Activated T-helper 1 cell treated with anti-CD3 and anti-CD28 coated beads, Interleukin-12 subunit alpha, Interleukin-12 subunit beta, Interleukin-2, Interleukin-4 antibody, amounts not matched to agents 30 ng/mL and 10 ng/mL and 1 ng/mL, durations not matched to agents 14 hours and 24 hours and 36 hours (primary cell): ENCODE measurements around the gene NUP62. TPM values are rescaled to one million over a fixed set of nuclear protein-coding genes. Genes with fewer than 3 reads are reported as not detected.
A peak's percentile ranks its signal among the peaks of the same experiment; 100 is the strongest.

ENCODE experiments used
- DNase-seq: peaks from one replicate; pipeline ENCODE4 v3.0.0; 2021; ENCODE audit warnings: low spot score
- H3K27ac Mint-ChIP-seq: one replicate; pipeline ENCODE4 v1.8.0; 2021; ENCODE audit warnings: mild to moderate bottlenecking, mixed read lengths
- H3K27me3 Mint-ChIP-seq: one replicate; pipeline ENCODE4 v1.8.0; 2022; ENCODE audit warnings: mild to moderate bottlenecking, moderate library complexity, mixed read lengths; ENCODE audit not compliant: insufficient read depth
- H3K36me3 Mint-ChIP-seq: one replicate; pipeline ENCODE4 v1.8.0; 2021; ENCODE audit warnings: low read depth, mixed read lengths
- H3K4me1 Mint-ChIP-seq: one replicate; pipeline ENCODE4 v1.8.0; 2021; ENCODE audit warnings: low read depth, mixed read lengths
- H3K4me3 Mint-ChIP-seq: one replicate; pipeline ENCODE4 v1.8.0; 2021; ENCODE audit warnings: mild to moderate bottlenecking, moderate library complexity, mixed read lengths
- H3K9me3 Mint-ChIP-seq: one replicate; pipeline ENCODE4 v1.8.0; 2021; ENCODE audit warnings: mixed read lengths
- intact Hi-C: fragments of 100-400 bp; cut with micrococcal nuclease; formaldehyde crosslinking; loops from one replicate; pipeline ENCODE4 v1.15.1; 2024
- total RNA-seq: library from RNA; stranded (reverse); gene quantifications from 2 replicates; pipeline ENCODE4 v1.2.3, GENCODE V29; 2022

NUP62 gene
- total RNA-seq, 1 donor from 2014 or later, result 231 TPM

- intact Hi-C loops, result loop anchor here (1.0 to 2.0 kb wide), 4 partner anchors 14 to 46 kb away; partner anchors contain the start of genes AKT1S1, ATF5, NUP62 and PTOV1
- peaks cover 41% of the 10 kb centered on the region for H3K4me1 Mint-ChIP-seq
- peak; percentile 54 for DNase-seq
- peak within 1 kb of the TSS; percentile 83 for H3K4me3 Mint-ChIP-seq
- H3K9me3 Mint-ChIP-seq, result no peaks in the 10 kb centered on the region
- H3K27me3 Mint-ChIP-seq, result peaks cover 1% of the 10 kb centered on the region
- peak within 1 kb of the TSS; percentile 99 for H3K27ac Mint-ChIP-seq
- H3K36me3 Mint-ChIP-seq, result peaks cover 13% of the 10 kb centered on the region
Measured at GRCh38 chr19:49896863-49897621, 32.3 kb downstream of the NUP62 start, which contains the start of gene IL4I1. IL4I1 (minus strand) TSS chr19:49896887; CDS start chr19:49896160, 727 bp downstream.

GRCh38 chr19:49895566-49896297, 33.6 kb downstream of the NUP62 start:
- Mint-ChIP-seq H3K27ac (peak overlapping the region; percentile 99), H3K4me1 (peaks cover 39% of the 10 kb centered on the region), H3K27me3 (peaks cover 1% of the 10 kb centered on the region), H3K4me3 (peak overlapping the region; percentile 83), H3K36me3 (peaks cover 17% of the 10 kb centered on the region), H3K9me3 (no peaks in the 10 kb centered on the region)
- intact Hi-C loops, result loop anchor here (2.0 kb wide), 1 partner anchor 45 kb away; the partner anchor contains the start of gene PTOV1
- no peak for DNase-seq

GRCh38 chr19:49894879-49895565, 34.3 kb downstream of the NUP62 start:
- H3K4me1 Mint-ChIP-seq, result peaks cover 34% of the 10 kb centered on the region
- H3K4me3 Mint-ChIP-seq, result peak overlapping the region; percentile 83
- no peak for DNase-seq

GRCh38 chr19:49894011-49894664, 35.2 kb downstream of the NUP62 start:
- DNase-seq, result no peak
- Mint-ChIP-seq H3K27me3 (peaks cover 1% of the 10 kb centered on the region), H3K36me3 (peaks cover 22% of the 10 kb centered on the region), H3K4me3 (peak overlapping the region; percentile 5), H3K4me1 (peaks cover 34% of the 10 kb centered on the region), H3K9me3 (no peaks in the 10 kb centered on the region), H3K27ac (peak overlapping the region; percentile 63)
- intact Hi-C loops, result no loop called here

More at GRCh38 chr19:49894879-49895565, 34.3 kb downstream of the NUP62 start:
- peaks cover 17% of the 10 kb centered on the region for H3K36me3 Mint-ChIP-seq
- H3K27me3 Mint-ChIP-seq, result peaks cover 1% of the 10 kb centered on the region
- intact Hi-C loops, result no loop called here
- H3K9me3 Mint-ChIP-seq, result no peaks in the 10 kb centered on the region
- peak overlapping the region; percentile 99 for H3K27ac Mint-ChIP-seq

GRCh38 chr19:49892716-49893115, 36.6 kb downstream of the NUP62 start:
- intact Hi-C loops, result no loop called here
- Mint-ChIP-seq H3K36me3 (peaks cover 26% of the 10 kb centered on the region), H3K27me3 (peaks cover 1% of the 10 kb centered on the region), H3K4me1 (peaks cover 31% of the 10 kb centered on the region), H3K9me3 (no peaks in the 10 kb centered on the region), H3K27ac (peak overlapping the region; percentile 18), H3K4me3 (no peak overlapping the region)
- no peak for DNase-seq

GRCh38 chr19:49891393-49891792, 37.9 kb downstream of the NUP62 start:
- peaks cover 26% of the 10 kb centered on the region for H3K36me3 Mint-ChIP-seq
- intact Hi-C loops, result no loop called here
- H3K27me3 Mint-ChIP-seq, result peaks cover 1% of the 10 kb centered on the region
- H3K27ac Mint-ChIP-seq, result no peak overlapping the region
- H3K9me3 Mint-ChIP-seq, result no peaks in the 10 kb centered on the region
- no peak overlapping the region for H3K4me3 Mint-ChIP-seq
- no peak for DNase-seq
- H3K4me1 Mint-ChIP-seq, result peaks cover 18% of the 10 kb centered on the region

- DNase-seq, result peak; percentile 36
- no peaks in the 10 kb centered on the region for H3K9me3 Mint-ChIP-seq
- H3K36me3 Mint-ChIP-seq, result peaks cover 29% of the 10 kb centered on the region
- intact Hi-C loops, result loop anchor here (1.0 kb wide), 4 partner anchors 13 to 39 kb away; partner anchors contain the start of genes AKT1S1, ATF5, NUP62 and TBC1D17
- H3K27me3 Mint-ChIP-seq, result peaks cover 1% of the 10 kb centered on the region
- H3K4me3 Mint-ChIP-seq, result peak overlapping the region; percentile 80
- H3K4me1 Mint-ChIP-seq, result peaks cover 13% of the 10 kb centered on the region
- H3K27ac Mint-ChIP-seq, result peak overlapping the region; percentile 77
Measured at GRCh38 chr19:49890349-49891311, 38.7 kb downstream of the NUP62 start.

GRCh38 chr19:49889687-49890348, 39.5 kb downstream of the NUP62 start:
- Mint-ChIP-seq H3K27ac (peak overlapping the region; percentile 77), H3K4me1 (peaks cover 13% of the 10 kb centered on the region)
- intact Hi-C loops, result loop anchor here (1.0 kb wide), 4 partner anchors 13 to 39 kb away; partner anchors contain the start of genes AKT1S1, ATF5, NUP62 and TBC1D17

GRCh38 chr19:49889038-49889686, 40.1 kb downstream of the NUP62 start:
- Mint-ChIP-seq H3K9me3 (no peaks in the 10 kb centered on the region), H3K27me3 (peaks cover 1% of the 10 kb centered on the region), H3K27ac (no peak overlapping the region), H3K4me1 (peaks cover 13% of the 10 kb centered on the region), H3K36me3 (peaks cover 35% of the 10 kb centered on the region), H3K4me3 (peak overlapping the region; percentile 37)
- intact Hi-C loops, result no loop called here
- DNase-seq, result no peak

More at GRCh38 chr19:49889687-49890348, 39.5 kb downstream of the NUP62 start:
- DNase-seq, result peak; percentile 74
- Mint-ChIP-seq H3K9me3 (no peaks in the 10 kb centered on the region), H3K4me3 (peak overlapping the region; percentile 80), H3K36me3 (peaks cover 33% of the 10 kb centered on the region), H3K27me3 (peaks cover 1% of the 10 kb centered on the region)

GRCh38 chr19:49888510-49888824, 40.8 kb downstream of the NUP62 start:
- intact Hi-C loops, result no loop called here
- Mint-ChIP-seq H3K4me3 (no peak overlapping the region), H3K36me3 (peaks cover 37% of the 10 kb centered on the region), H3K27me3 (peaks cover 1% of the 10 kb centered on the region), H3K27ac (no peak overlapping the region), H3K9me3 (no peaks in the 10 kb centered on the region), H3K4me1 (peaks cover 13% of the 10 kb centered on the region)
- no peak for DNase-seq
